Ishikawa (cell line): ENCODE measurements around the gene CDH13.

Experiments used
- MAX ChIP-seq: IDR thresholded peaks from 2 replicates; pipeline ENCODE4 v1.6.1; 2012
- NFIC ChIP-seq: IDR thresholded peaks from 2 replicates; pipeline ENCODE4 v1.6.1; 2012
- TAF1 ChIP-seq: IDR thresholded peaks from 2 replicates; pipeline ENCODE4 v1.6.1; 2012; ENCODE audit warnings: low read depth, mild to moderate bottlenecking

- TF ChIP-seq NFIC, result no peak
- no peak for TF ChIP-seq MAX
- TF ChIP-seq TAF1, result no peak
These were observed 204.2 kb downstream of the CDH13 start for GRCh38 chr16:82830944-82831343.
